ENCODE measurements around the gene MED15. TPM values are rescaled to one million over a fixed set of nuclear protein-coding genes. Genes with fewer than 3 reads are reported as not detected.
"Not testable (repeated sequence)": the region's sequence is repeated elsewhere in the genome, so short reads cannot be mapped to it uniquely, and the experiment has no call there.

MED15 gene
- total RNA-seq, 1 experiment from 2014 or later = 59.3 TPM

- DNase-seq (ENCODE audit: low read depth, low spot score) = no peak
- no peaks in the 10 kb centered on the region for H3K9me3 ChIP-seq (ENCODE audit: control insufficient read depth, insufficient read depth, low read depth, low read length)
- no TSS peak for BruUV-seq (replicated peaks)
- H3K36me3 ChIP-seq (ENCODE audit: control insufficient read depth, insufficient read depth, low read length) = no peaks in the 10 kb centered on the region
- H3K27me3 ChIP-seq (ENCODE audit: control insufficient read depth, insufficient read depth, low read length) = no peaks in the 10 kb centered on the region
- intact Hi-C loops (cut with micrococcal nuclease; ENCODE audit: unreplicated experiment) = no loop called here
- H3K27ac ChIP-seq (ENCODE audit: low read length) = no peak overlapping the region
- ChIA-PET CTCF (no interaction called here), POLR2A (no interaction called here)
- TF ChIP-seq POLR2AphosphoS5 (IDR thresholded peaks at IDR 0.05; ENCODE audit: low read depth, low read length) (no peak), TCF7L2 (IDR thresholded peaks at IDR 0.05; ENCODE audit: low read depth, low read length) (no peak), SIN3A (IDR thresholded peaks at IDR 0.05; ENCODE audit: borderline replicate concordance, insufficient read depth, low read depth, low read length) (no peak)
- TF ChIP-seq, protein P1, sequence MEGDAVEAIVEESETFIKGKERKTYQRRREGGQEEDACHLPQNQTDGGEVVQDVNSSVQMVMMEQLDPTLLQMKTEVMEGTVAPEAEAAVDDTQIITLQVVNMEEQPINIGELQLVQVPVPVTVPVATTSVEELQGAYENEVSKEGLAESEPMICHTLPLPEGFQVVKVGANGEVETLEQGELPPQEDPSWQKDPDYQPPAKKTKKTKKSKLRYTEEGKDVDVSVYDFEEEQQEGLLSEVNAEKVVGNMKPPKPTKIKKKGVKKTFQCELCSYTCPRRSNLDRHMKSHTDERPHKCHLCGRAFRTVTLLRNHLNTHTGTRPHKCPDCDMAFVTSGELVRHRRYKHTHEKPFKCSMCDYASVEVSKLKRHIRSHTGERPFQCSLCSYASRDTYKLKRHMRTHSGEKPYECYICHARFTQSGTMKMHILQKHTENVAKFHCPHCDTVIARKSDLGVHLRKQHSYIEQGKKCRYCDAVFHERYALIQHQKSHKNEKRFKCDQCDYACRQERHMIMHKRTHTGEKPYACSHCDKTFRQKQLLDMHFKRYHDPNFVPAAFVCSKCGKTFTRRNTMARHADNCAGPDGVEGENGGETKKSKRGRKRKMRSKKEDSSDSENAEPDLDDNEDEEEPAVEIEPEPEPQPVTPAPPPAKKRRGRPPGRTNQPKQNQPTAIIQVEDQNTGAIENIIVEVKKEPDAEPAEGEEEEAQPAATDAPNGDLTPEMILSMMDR (IDR thresholded peaks at IDR 0.05) = no peak
- TF ChIP-seq, protein P2, sequence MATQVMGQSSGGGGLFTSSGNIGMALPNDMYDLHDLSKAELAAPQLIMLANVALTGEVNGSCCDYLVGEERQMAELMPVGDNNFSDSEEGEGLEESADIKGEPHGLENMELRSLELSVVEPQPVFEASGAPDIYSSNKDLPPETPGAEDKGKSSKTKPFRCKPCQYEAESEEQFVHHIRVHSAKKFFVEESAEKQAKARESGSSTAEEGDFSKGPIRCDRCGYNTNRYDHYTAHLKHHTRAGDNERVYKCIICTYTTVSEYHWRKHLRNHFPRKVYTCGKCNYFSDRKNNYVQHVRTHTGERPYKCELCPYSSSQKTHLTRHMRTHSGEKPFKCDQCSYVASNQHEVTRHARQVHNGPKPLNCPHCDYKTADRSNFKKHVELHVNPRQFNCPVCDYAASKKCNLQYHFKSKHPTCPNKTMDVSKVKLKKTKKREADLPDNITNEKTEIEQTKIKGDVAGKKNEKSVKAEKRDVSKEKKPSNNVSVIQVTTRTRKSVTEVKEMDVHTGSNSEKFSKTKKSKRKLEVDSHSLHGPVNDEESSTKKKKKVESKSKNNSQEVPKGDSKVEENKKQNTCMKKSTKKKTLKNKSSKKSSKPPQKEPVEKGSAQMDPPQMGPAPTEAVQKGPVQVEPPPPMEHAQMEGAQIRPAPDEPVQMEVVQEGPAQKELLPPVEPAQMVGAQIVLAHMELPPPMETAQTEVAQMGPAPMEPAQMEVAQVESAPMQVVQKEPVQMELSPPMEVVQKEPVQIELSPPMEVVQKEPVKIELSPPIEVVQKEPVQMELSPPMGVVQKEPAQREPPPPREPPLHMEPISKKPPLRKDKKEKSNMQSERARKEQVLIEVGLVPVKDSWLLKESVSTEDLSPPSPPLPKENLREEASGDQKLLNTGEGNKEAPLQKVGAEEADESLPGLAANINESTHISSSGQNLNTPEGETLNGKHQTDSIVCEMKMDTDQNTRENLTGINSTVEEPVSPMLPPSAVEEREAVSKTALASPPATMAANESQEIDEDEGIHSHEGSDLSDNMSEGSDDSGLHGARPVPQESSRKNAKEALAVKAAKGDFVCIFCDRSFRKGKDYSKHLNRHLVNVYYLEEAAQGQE (IDR thresholded peaks at IDR 0.05; ENCODE audit: insufficient read depth in 1 of 2, low read depth in 2 of 2, low read length in 1 of 2) = no peak
- no peak overlapping the region for H3K4me3 ChIP-seq (ENCODE audit: low read depth in 2 of 2, low read length in 2 of 2)
- no peak for ATAC-seq
- in situ Hi-C loops (cut with HindIII; ENCODE audit: low pct_unique_long_range_greater_than_20kb, low sequenced_read_pairs) = no loop called here
- no peaks in the 10 kb centered on the region for H3K4me1 ChIP-seq (ENCODE audit: control insufficient read depth, insufficient read depth, low read length)
Observed at GRCh38 chr22:20469110-20469868, 38.1 kb upstream of the MED15 start.

GRCh38 chr22:20470525-20470924 lies 36.9 kb upstream of the MED15 start:
- BruUV-seq (replicated peaks); in situ Hi-C loops (cut with HindIII; ENCODE audit: low pct_unique_long_range_greater_than_20kb, low sequenced_read_pairs); H3K27ac ChIP-seq (ENCODE audit: low read length); H3K36me3 ChIP-seq (ENCODE audit: control insufficient read depth, insufficient read depth, low read length); ATAC-seq; POLR2A ChIA-PET; CTCF ChIA-PET; intact Hi-C loops (cut with micrococcal nuclease; ENCODE audit: unreplicated experiment); DNase-seq (ENCODE audit: low read depth, low spot score); H3K27me3 ChIP-seq (ENCODE audit: control insufficient read depth, insufficient read depth, low read length); H3K9me3 ChIP-seq (ENCODE audit: control insufficient read depth, insufficient read depth, low read depth, low read length); H3K4me1 ChIP-seq (ENCODE audit: control insufficient read depth, insufficient read depth, low read length); H3K4me3 ChIP-seq (ENCODE audit: low read depth in 2 of 2, low read length in 2 of 2): not testable (repeated sequence)

DNA sequence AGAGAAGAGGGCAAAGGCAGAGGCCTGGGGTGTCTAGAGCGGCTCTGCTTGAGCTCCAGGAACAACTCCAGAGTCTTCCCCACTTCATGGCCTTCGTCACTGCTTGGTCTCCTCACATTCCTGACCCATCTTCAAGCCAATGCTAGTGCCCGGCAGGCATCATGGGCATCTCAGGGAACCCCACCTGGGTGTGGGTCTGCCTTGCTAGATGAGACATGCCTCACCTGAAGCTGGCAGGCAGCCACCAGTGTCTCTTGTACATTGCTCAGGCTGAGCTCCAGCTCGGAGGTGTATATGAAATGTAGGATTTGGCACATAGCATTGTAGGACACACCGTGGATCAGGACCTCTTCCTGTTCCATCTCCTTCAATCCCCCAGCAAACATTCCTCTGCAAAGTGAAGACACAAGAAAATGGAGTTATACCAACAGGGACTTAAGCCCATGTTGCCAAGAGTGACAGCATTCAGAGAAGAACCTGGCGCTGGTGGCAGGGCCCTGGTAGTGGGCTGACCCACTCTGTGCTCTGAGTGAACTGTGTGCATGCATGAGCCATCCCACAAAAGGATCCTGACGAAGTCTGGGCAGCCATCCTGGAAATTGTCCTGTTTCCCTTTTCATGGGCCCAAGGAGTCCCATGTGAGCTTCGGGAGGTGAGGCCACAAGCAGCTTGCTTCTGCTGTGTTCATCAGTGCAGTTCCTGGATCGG lies 36.1 kb upstream of the MED15 start:
- Histone ChIP-seq H3K9me3 (ENCODE audit: control insufficient read depth, insufficient read depth, low read depth, low read length) (no peaks in the 10 kb centered on the region), H3K4me1 (ENCODE audit: control insufficient read depth, insufficient read depth, low read length) (no peaks in the 10 kb centered on the region), H3K27ac (ENCODE audit: low read length) (no peak overlapping the region), H3K4me3 (ENCODE audit: low read depth in 2 of 2, low read length in 2 of 2) (no peak overlapping the region), H3K36me3 (ENCODE audit: control insufficient read depth, insufficient read depth, low read length) (no peaks in the 10 kb centered on the region), H3K27me3 (ENCODE audit: control insufficient read depth, insufficient read depth, low read length) (no peaks in the 10 kb centered on the region)
- TF ChIP-seq POLR2AphosphoS5 (IDR thresholded peaks at IDR 0.05; ENCODE audit: low read depth, low read length) = no peak
- TF ChIP-seq, protein P2 (IDR thresholded peaks at IDR 0.05; ENCODE audit: insufficient read depth in 1 of 2, low read depth in 2 of 2, low read length in 1 of 2) = no peak
- TF ChIP-seq, protein P1 (IDR thresholded peaks at IDR 0.05) = no peak
- TF ChIP-seq SIN3A (IDR thresholded peaks at IDR 0.05; ENCODE audit: borderline replicate concordance, insufficient read depth, low read depth, low read length) = no peak
- TF ChIP-seq TCF7L2 (IDR thresholded peaks at IDR 0.05; ENCODE audit: low read depth, low read length) = no peak
- no TSS peak for BruUV-seq (replicated peaks)
- CTCF ChIA-PET = no interaction called here
- DNase-seq (ENCODE audit: low read depth, low spot score) (no peak), ATAC-seq (no peak)
- in situ Hi-C loops (cut with HindIII; ENCODE audit: low pct_unique_long_range_greater_than_20kb, low sequenced_read_pairs) = no loop called here
- intact Hi-C loops (cut with micrococcal nuclease; ENCODE audit: unreplicated experiment) = no loop called here
- POLR2A ChIA-PET = no interaction called here
